ENCODE measurements around the gene PAK5.

DNA sequence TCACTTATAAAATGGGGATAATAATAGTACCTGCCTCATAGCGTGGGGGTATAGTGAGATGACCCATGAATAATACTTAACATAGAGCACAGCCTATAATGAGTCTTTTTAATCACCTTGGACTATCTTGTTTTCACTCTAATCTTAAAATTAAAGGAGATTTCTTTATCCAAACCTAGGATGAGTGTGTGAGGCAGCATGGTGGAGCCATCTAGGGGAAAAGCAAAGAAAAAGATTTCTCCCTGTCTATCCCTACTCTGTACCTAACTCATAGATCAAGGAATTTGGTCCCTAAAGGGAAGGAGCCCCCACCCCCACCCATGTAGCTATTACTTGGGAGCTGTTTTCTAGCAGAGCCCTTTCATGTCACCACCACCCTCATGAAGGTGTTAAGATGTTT is 45.2 kb upstream of the PAK5 start:
- no peak for TF ChIP-seq TAF1 (IDR thresholded peaks at IDR 0.05; ENCODE audit: borderline replicate concordance, low read depth, low read length)
- TF ChIP-seq POLR2A (IDR thresholded peaks at IDR 0.05; ENCODE audit: low read depth, low read length): no peak
- no peak for TF ChIP-seq POLR2AphosphoS5 (IDR thresholded peaks at IDR 0.05; ENCODE audit: low read depth, low read length)
